HG03066 (cell line): Measurements from ENCODE around the gene CD200.
"Not testable (repeated sequence)": the region's sequence is repeated elsewhere in the genome, so short reads cannot be mapped to it uniquely, and the experiment has no call there.

Experiments
- ATAC-seq: cut with Tn5 transposase; IDR thresholded peaks from one replicate; pipeline ENCODE4 v1.9.1; 2021; ENCODE audit warnings: low read depth; ENCODE audit not compliant: unreplicated experiment

CD200 gene

GRCh38 chr3:112404924-112405549 lies 72.1 kb downstream of the CD200 start:
- not testable (repeated sequence) for ATAC-seq

- no peak for ATAC-seq
These were observed 72.9 kb downstream of the CD200 start for GRCh38 chr3:112405845-112406244.

GRCh38 chr3:112407214-112407887 lies 74.4 kb downstream of the CD200 start:
- ATAC-seq = peak; percentile 48

GRCh38 chr3:112407888-112408702 lies 75.1 kb downstream of the CD200 start:
- no peak for ATAC-seq

- ATAC-seq = no peak
These were observed 76.1 kb downstream of the CD200 start for GRCh38 chr3:112409041-112409440.

- no peak for ATAC-seq
These were observed 78.5 kb downstream of the CD200 start for GRCh38 chr3:112411425-112411824.
